GM12878 (cell line): Measurements from ENCODE around the gene ERN1. TPM values are rescaled to one million over a fixed set of nuclear protein-coding genes. Genes with fewer than 3 reads are reported as not detected.

ENCODE experiments used
- ATAC-seq: fragments of 200-7000 bp; cut with Tn5 transposase; 3 replicates; pipeline ENCODE4 v1.9.1; 2020; ENCODE audit warnings: mild to moderate bottlenecking, moderate library complexity
- BruUV-seq: library from RNA; stranded (reverse); fragments of 400-500 nt; replicated peaks from 2 replicates; lab custom pipeline; 2021; lab: Mats Ljungman, UMichigan
- CTCF ChIA-PET: fragments of 300-600 bp; sonication (Branson Sonifier 250); formaldehyde crosslinking; extraction: SDS; loops from one replicate; lab custom pipeline; 2021; ENCODE audit warnings: inconsistent platforms; lab: Yijun Ruan, JAX
- POLR2A ChIA-PET: fragments of 350-600 bp; formaldehyde crosslinking; extraction: SDS; loops from one replicate; lab custom pipeline; 2021; ENCODE audit warnings: inconsistent platforms; lab: Charles Lee
- RAD21 ChIA-PET: fragments of 300-600 bp; sonication (Branson Sonifier 250); formaldehyde crosslinking; loops from one replicate; lab custom pipeline; 2023; ENCODE audit warnings: antibody characterized with exemption; ENCODE audit not compliant: unreplicated experiment; lab: Charles Lee
- SMC1A ChIA-PET: fragments of 300-600 bp; sonication (Branson Sonifier 250); formaldehyde crosslinking; loops from one replicate; lab custom pipeline; 2023; ENCODE audit not compliant: unreplicated experiment, uncharacterized antibody; lab: Charles Lee
- DNase-seq: peaks from one replicate; pipeline ENCODE4 v3.0.0-alpha.2; 2011; ENCODE audit warnings: low read depth, low spot score
- FAIRE-seq: peaks from 3 replicates; lab custom pipeline; 2011; peaks lifted over from hg19 to GRCh38; lab: Jason Lieb, UNC
- H2AFZ ChIP-seq: 2 replicates; pipeline ENCODE4 v1.6.0; 2011; ENCODE audit warnings: low read depth, low read length, control low read depth; ENCODE audit not compliant: control insufficient read depth
- H3K27ac ChIP-seq: 2 replicates; pipeline ENCODE4 v1.5.1; 2011; ENCODE audit warnings: control low read depth; ENCODE audit not compliant: control insufficient read depth, insufficient read depth
- H3K27me3 ChIP-seq, 2 experiments: replicated peaks in 1 of 2; 2 replicates each; pipeline versions ENCODE4 v1.6.0 to v1.6.1; 2011; ENCODE audit warnings: low read length in 1 of 2; ENCODE audit not compliant: control insufficient read depth in 2 of 2, insufficient read depth in 2 of 2
- H3K36me3 ChIP-seq, 2 experiments: 2 replicates each; pipeline ENCODE4 v1.5.1; 2011; ENCODE audit warnings: low read length in 1 of 2; ENCODE audit not compliant: control insufficient read depth in 2 of 2, insufficient read depth in 2 of 2
- H3K4me1 ChIP-seq: 2 replicates; pipeline ENCODE4 v1.6.1; 2011; ENCODE audit warnings: mild to moderate bottlenecking, low read length, moderate library complexity, mixed read lengths; ENCODE audit not compliant: control insufficient read depth, insufficient read depth
- H3K4me2 ChIP-seq: 2 replicates; pipeline ENCODE4 v1.6.0; 2011; ENCODE audit warnings: control low read depth; ENCODE audit not compliant: control insufficient read depth, insufficient read depth
- H3K4me3 ChIP-seq: fragments of 200-600 bp; sonication (generic); 2 replicates; pipeline ENCODE4 v1.5.1; 2016
- H3K79me2 ChIP-seq: 2 replicates; pipeline ENCODE4 v1.6.0; 2011; ENCODE audit warnings: low read length; ENCODE audit not compliant: control insufficient read depth, insufficient read depth
- H3K9ac ChIP-seq: 2 replicates; pipeline ENCODE4 v1.8.0; 2011; ENCODE audit warnings: low read length, control low read depth, mixed read lengths; ENCODE audit not compliant: control insufficient read depth, insufficient read depth
- H3K9me3 ChIP-seq: replicated peaks from 3 replicates; pipeline ENCODE4 v1.5.1; 2011; ENCODE audit warnings: mild to moderate bottlenecking, low read length; ENCODE audit not compliant: control insufficient read depth, insufficient read depth
- H4K20me1 ChIP-seq: 2 replicates; pipeline ENCODE4 v1.6.0; 2011; ENCODE audit not compliant: control insufficient read depth, insufficient read depth
- CTCF ChIP-seq, 3 experiments: IDR thresholded peaks in 2 of 3; conservative IDR thresholded peaks in 1 of 3; 2 replicates each; pipeline ENCODE4 v1.5.1; 2011; ENCODE audit warnings: low read depth in 3 of 3, low read length in 3 of 3, mild to moderate bottlenecking in 3 of 3, control low read depth in 2 of 3, moderate library complexity in 2 of 3, inconsistent platforms in 1 of 3, mixed read lengths in 1 of 3; ENCODE audit not compliant: control insufficient read depth in 2 of 3, insufficient read depth in 1 of 3; ENCODE audit errors: extremely low read depth in 1 of 3
- EED ChIP-seq: sonication (generic); IDR thresholded peaks from 2 replicates; pipeline ENCODE4 v1.6.1; 2016; ENCODE audit warnings: antibody characterized with exemption, low read depth
- GABPA ChIP-seq: IDR thresholded peaks from 2 replicates; pipeline ENCODE4 v1.6.1; 2014; ENCODE audit warnings: antibody characterized with exemption, low read depth, mild to moderate bottlenecking, inconsistent platforms
- MAX ChIP-seq: IDR thresholded peaks from 2 replicates; pipeline ENCODE4 v1.6.1; 2012; ENCODE audit warnings: low read depth, low read length, improper control_type of control experiment
- MXI1 ChIP-seq: fragments of 150-350 bp; IDR thresholded peaks from 2 replicates; pipeline ENCODE4 v1.6.1; 2011; ENCODE audit warnings: low read depth, mild to moderate bottlenecking, inconsistent platforms, low read length, improper control_type of control experiment
- NR2C1 ChIP-seq: fragments of 450-650 bp; IDR thresholded peaks from 2 replicates; pipeline ENCODE4 v1.6.1; 2017; ENCODE audit warnings: antibody characterized with exemption, mild to moderate bottlenecking, moderate library complexity
- PML ChIP-seq: IDR thresholded peaks from 2 replicates; pipeline ENCODE4 v1.6.1; 2012; ENCODE audit warnings: low read length, inconsistent platforms
- PRDM15 ChIP-seq: fragments of 450-650 bp; formaldehyde crosslinking; IDR thresholded peaks from 2 replicates; pipeline ENCODE4 v1.4.0; 2020; ENCODE audit warnings: mild to moderate bottlenecking, moderate library complexity
- RAD21 ChIP-seq: IDR thresholded peaks from 2 replicates; pipeline ENCODE4 v1.6.1; 2011; ENCODE audit warnings: mild to moderate bottlenecking, low read depth, low read length, moderate library complexity; ENCODE audit not compliant: insufficient read depth
- RFX5 ChIP-seq: IDR thresholded peaks from 2 replicates; pipeline ENCODE4 v1.6.1; 2011; ENCODE audit warnings: low read depth, low read length, improper control_type of control experiment
- RUNX3 ChIP-seq: IDR thresholded peaks from 2 replicates; pipeline ENCODE4 v1.6.1; 2012; ENCODE audit warnings: low read length, inconsistent platforms
- SIX5 ChIP-seq: IDR thresholded peaks from 2 replicates; pipeline ENCODE4 v1.6.1; 2011; ENCODE audit warnings: mild to moderate bottlenecking, low read depth, low read length, moderate library complexity; ENCODE audit not compliant: severe bottlenecking
- SMC3 ChIP-seq: IDR thresholded peaks from 2 replicates; pipeline ENCODE4 v1.6.1; 2011; ENCODE audit warnings: low read length, improper control_type of control experiment, borderline replicate concordance
- TCF12 ChIP-seq: IDR thresholded peaks from 2 replicates; pipeline ENCODE4 v1.6.1; 2011; ENCODE audit warnings: low read depth, mild to moderate bottlenecking, low read length
- ZBED1 ChIP-seq: IDR thresholded peaks from 2 replicates; pipeline ENCODE4 v1.6.1; 2016; ENCODE audit warnings: borderline replicate concordance
- ZNF24 ChIP-seq: fragments of 450-650 bp; IDR thresholded peaks from 2 replicates; pipeline ENCODE4 v1.6.1; 2017; ENCODE audit warnings: antibody characterized with exemption, mild to moderate bottlenecking
- ZSCAN29 ChIP-seq: fragments of 450-650 bp; IDR thresholded peaks from 2 replicates; pipeline ENCODE4 v1.6.1; 2017; ENCODE audit warnings: mild to moderate bottlenecking, moderate library complexity
- WGBS: methylation state at CpG from one replicate; pipeline ENCODE4 v1.1.6; 2016; ENCODE audit warnings: low lambda C conversion rate; ENCODE audit not compliant: insufficient replicate concordance, insufficient coverage; ENCODE audit errors: missing lambda C conversion rate; 5-methylcytosine and 5-hydroxymethylcytosine counted together
- in situ Hi-C: fragments of 300-500 bp; cut with MboI; formaldehyde crosslinking; loops from 9 replicates; pipeline ENCODE4 v1.14.3; 2018; ENCODE audit warnings: mixed read lengths
- intact Hi-C: fragments of 100-400 bp; cut with micrococcal nuclease; formaldehyde crosslinking; loops from one replicate; pipeline ENCODE4 v1.14.2; 2022; ENCODE audit not compliant: unreplicated experiment
- polyA plus RNA-seq, 11 experiments: library from polyadenylated mRNA; depleted of rRNA in 4 of 11; unstranded in 6 of 11; stranded (reverse) in 5 of 11; fragments of >200 nt; fragmentation: Nextera tagmentation in 4 of 11; fragmentation: Illumina TruSeq in 1 of 11; extraction: Ambion mirVana in 4 of 11; extraction: Trizol in 1 of 11; gene quantifications; 1 replicate in 1 of 11; 2 replicates in 10 of 11; pipeline versions ENCODE4 v1.2.1 to v1.2.3, GENCODE V29; 2011 to 2016; ENCODE audit warnings: inconsistent platforms in 2 of 11, missing spikeins in 2 of 11, low read depth in 1 of 11
- total RNA-seq, 4 experiments: library from RNA; depleted of rRNA in 3 of 4; stranded (reverse); fragments of >200 nt in 3 of 4; fragmentation: Illumina TruSeq in 1 of 4; extraction: Trizol in 1 of 4; gene quantifications; 2 replicates each; pipeline versions ENCODE4 v1.2.1 to v1.2.3, GENCODE V29; 2013 to 2021

The ERN1 gene
- total and polyA plus RNA-seq, 10 of the 15 experiments (the other 5 are each of a cell fraction or from before 2014, with no cell fraction given): 2.6 to 19.2 (median 7.6) TPM

GRCh38 chr17:64063766-64064224 is 66.1 kb downstream of the ERN1 start:
- Histone ChIP-seq H3K79me2 (no peaks in the 10 kb centered on the region), H3K9me3 (no peaks in the 10 kb centered on the region; the same call in 2 of the 3 replicates), H3K36me3 (peaks cover 6 to 21% of the 10 kb centered on the region in 2 experiments), H3K27ac (peak overlapping the region; percentile 54; the same call in 1 of the 2 replicates), H3K9ac (no peak overlapping the region), H3K27me3 (no peaks in the 10 kb centered on the region), H2AFZ (no peak overlapping the region), H3K4me2 (no peak overlapping the region), H4K20me1 (no peaks in the 10 kb centered on the region), H3K4me1 (peaks cover 37% of the 10 kb centered on the region), H3K4me3 (no peak overlapping the region)
- FAIRE-seq: no peak
- RAD21 ChIA-PET: interaction anchor here (0.6 to 7.4 kb wide), 8 partner anchors 10 to 82 kb away, joined by 3 to 120 read pairs (median 6); partner anchors contain the start of genes ERN1 and ICAM2
- intact Hi-C loops (loop anchor here (2.0 kb wide), 1 partner anchor 67 kb away; the partner anchor contains the start of gene ERN1), in situ Hi-C loops (no loop called here)
- peak; percentile 51 for ATAC-seq
- no peak for DNase-seq
- CTCF ChIA-PET: interaction anchor here (0.6 to 8.9 kb wide), 17 partner anchors 11 to 145 kb away, joined by 3 to 140 read pairs (median 4); partner anchors contain the start of gene ERN1
- POLR2A ChIA-PET: interaction anchor here (0.7 to 4.6 kb wide), 5 partner anchors 11 to 69 kb away, joined by 4 to 29 read pairs (median 5); partner anchors contain the start of gene ERN1
- WGBS: 88% methylated on average over 16 of the region's 16 CpGs
- BruUV-seq: no TSS peak
- SMC1A ChIA-PET: interaction anchor here (0.7 to 10.0 kb wide), 8 partner anchors 12 to 117 kb away, joined by 3 to 151 read pairs (median 6); partner anchors contain the start of gene ERN1
- TF ChIP-seq RFX5 (no peak), NR2C1 (no peak), CTCF (IDR thresholded peaks at IDR 0.05 in 2 of 3, conservative IDR thresholded peaks at IDR 0.05 in 1 of 3; ENCODE audit: control insufficient read depth in 2 of 3, extremely low read depth in 1 of 3, insufficient read depth in 1 of 3, low read depth in 3 of 3, low read length in 3 of 3) (peak; percentile 40 to 49 (median 45)), MAX (no peak), ZBED1 (no peak), GABPA (no peak), PRDM15 (CRISPR knock-in tag) (no peak), EED (no peak), TCF12 (no peak), SMC3 (peak; percentile 67), PML (no peak), RUNX3 (no peak), RAD21 (peak; percentile 63), ZSCAN29 (no peak), SIX5 (no peak), MXI1 (no peak), ZNF24 (no peak)
